ENCODE results near the gene CRIM1.

The CRIM1 gene

DNA sequence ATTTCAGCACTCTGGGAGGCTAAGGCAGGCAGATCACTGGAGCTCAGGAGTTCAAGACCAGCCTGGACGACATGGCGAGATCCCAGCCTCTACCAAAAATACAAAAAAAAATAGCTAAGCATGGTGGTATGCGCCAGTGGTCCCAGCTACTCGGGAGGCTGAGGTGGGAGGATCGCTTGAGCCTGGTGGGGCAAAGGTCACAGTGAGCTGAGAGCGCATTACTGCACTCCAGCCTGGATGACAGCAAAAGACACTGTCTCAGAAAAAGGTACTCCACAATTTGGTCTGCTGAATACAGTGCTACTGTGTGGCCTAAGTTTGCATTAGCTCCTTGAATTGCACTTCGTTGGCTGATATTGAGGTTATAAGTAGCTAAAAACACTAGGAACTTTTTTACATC lies 144.5 kb downstream of the CRIM1 start:
- TF ChIP-seq, protein P1, sequence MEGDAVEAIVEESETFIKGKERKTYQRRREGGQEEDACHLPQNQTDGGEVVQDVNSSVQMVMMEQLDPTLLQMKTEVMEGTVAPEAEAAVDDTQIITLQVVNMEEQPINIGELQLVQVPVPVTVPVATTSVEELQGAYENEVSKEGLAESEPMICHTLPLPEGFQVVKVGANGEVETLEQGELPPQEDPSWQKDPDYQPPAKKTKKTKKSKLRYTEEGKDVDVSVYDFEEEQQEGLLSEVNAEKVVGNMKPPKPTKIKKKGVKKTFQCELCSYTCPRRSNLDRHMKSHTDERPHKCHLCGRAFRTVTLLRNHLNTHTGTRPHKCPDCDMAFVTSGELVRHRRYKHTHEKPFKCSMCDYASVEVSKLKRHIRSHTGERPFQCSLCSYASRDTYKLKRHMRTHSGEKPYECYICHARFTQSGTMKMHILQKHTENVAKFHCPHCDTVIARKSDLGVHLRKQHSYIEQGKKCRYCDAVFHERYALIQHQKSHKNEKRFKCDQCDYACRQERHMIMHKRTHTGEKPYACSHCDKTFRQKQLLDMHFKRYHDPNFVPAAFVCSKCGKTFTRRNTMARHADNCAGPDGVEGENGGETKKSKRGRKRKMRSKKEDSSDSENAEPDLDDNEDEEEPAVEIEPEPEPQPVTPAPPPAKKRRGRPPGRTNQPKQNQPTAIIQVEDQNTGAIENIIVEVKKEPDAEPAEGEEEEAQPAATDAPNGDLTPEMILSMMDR (IDR thresholded peaks at IDR 0.05; ENCODE audit: low read depth, low read length, missing control alignments) = no peak
- no peak for DNase-seq
- in situ Hi-C loops (cut with HindIII; ENCODE audit: low pct_ligation_motif_present, low sequenced_read_pairs) = no loop called here

DNA sequence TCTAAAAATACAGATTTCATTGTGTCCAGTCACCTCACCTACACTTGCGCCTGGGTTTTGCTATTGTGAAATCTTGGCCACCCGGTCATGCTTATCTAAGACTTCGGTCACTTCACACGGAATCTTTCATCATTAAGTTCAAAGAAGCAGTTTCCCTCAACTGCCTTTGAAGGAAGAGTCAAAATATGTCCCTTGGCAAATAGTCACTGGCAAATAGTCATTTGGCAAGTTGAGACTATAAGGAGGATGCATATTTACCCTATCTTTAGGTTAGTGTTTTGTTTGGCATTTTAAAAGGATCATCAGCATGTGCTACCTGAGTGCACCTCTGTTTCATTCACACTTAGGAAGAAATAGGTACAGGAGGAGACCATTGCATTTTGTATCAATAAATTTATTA lies 146.5 kb downstream of the CRIM1 start:
- TF ChIP-seq, protein P1 (IDR thresholded peaks at IDR 0.05; ENCODE audit: low read depth, low read length, missing control alignments) = no peak

More for the DNA sequence above, 144.5 kb downstream of the CRIM1 start:
- Histone ChIP-seq H3K27ac (no peak overlapping the region), H3K4me3 (ENCODE audit: low read depth, low read length) (no peak overlapping the region), H3K36me3 (replicated peaks) (peaks cover 40% of the 10 kb centered on the region), H3K27me3 (replicated peaks) (no peaks in the 10 kb centered on the region)

DNA sequence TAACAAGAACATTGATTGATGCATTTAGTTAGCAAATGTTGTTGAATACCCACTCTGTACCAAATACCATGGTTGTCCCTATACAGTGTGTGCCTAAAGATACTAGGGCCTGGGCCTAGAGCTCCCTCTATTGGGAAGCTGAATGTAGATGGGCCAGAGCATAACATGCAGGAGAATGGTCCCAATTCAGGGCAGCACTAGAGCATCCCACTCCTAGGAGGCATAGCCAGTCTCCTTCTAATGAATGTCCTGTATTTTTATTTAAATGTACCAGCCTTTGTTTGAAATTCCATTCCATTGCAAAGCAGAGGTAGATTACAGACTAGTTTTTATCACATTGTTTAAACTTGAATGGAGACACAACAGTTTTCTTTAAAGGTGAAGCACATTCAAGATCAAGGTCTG lies 151.8 kb downstream of the CRIM1 start:
- peak; percentile 75 for DNase-seq
- Histone ChIP-seq H3K36me3 (replicated peaks) (peaks cover 42% of the 10 kb centered on the region), H3K27ac (no peak overlapping the region), H3K27me3 (replicated peaks) (no peaks in the 10 kb centered on the region), H3K4me3 (ENCODE audit: low read depth, low read length) (no peak overlapping the region)
- TF ChIP-seq, protein P1 (IDR thresholded peaks at IDR 0.05; ENCODE audit: low read depth, low read length, missing control alignments) = peak; percentile 96
- in situ Hi-C loops (cut with HindIII; ENCODE audit: low pct_ligation_motif_present, low sequenced_read_pairs) = no loop called here

More for the DNA sequence above, 146.5 kb downstream of the CRIM1 start:
- H3K36me3 ChIP-seq (replicated peaks) = peaks cover 47% of the 10 kb centered on the region
- DNase-seq = no peak
- no peak overlapping the region for H3K27ac ChIP-seq
- no peaks in the 10 kb centered on the region for H3K27me3 ChIP-seq (replicated peaks)
- in situ Hi-C loops (cut with HindIII; ENCODE audit: low pct_ligation_motif_present, low sequenced_read_pairs) = no loop called here
- no peak overlapping the region for H3K4me3 ChIP-seq (ENCODE audit: low read depth, low read length)

DNA sequence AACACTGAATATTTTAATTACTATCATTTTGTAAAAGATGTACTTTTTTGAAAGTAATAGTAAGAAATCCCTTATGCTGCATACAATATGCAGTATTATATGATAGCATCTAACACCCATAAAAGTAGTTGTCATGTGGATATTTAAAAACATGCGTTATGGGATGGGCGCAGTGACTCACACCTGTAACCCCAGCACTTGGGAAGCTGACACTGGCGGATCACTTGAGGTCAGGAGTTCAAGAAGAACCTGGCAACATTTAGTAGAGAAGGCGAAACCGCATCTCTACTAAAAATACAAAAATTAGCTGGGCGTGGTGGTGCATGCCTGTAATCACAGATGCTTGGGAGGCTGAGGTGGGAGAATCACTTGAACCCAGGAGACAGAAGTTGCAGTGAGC lies 153.5 kb downstream of the CRIM1 start:
- in situ Hi-C loops (cut with HindIII; ENCODE audit: low pct_ligation_motif_present, low sequenced_read_pairs) = no loop called here
- no peak overlapping the region for H3K27ac ChIP-seq
- H3K4me3 ChIP-seq (ENCODE audit: low read depth, low read length) = no peak overlapping the region
- no peaks in the 10 kb centered on the region for H3K27me3 ChIP-seq (replicated peaks)
- peaks cover 51% of the 10 kb centered on the region for H3K36me3 ChIP-seq (replicated peaks)
- TF ChIP-seq, protein P1 (IDR thresholded peaks at IDR 0.05; ENCODE audit: low read depth, low read length, missing control alignments) = no peak
- DNase-seq = no peak

DNA sequence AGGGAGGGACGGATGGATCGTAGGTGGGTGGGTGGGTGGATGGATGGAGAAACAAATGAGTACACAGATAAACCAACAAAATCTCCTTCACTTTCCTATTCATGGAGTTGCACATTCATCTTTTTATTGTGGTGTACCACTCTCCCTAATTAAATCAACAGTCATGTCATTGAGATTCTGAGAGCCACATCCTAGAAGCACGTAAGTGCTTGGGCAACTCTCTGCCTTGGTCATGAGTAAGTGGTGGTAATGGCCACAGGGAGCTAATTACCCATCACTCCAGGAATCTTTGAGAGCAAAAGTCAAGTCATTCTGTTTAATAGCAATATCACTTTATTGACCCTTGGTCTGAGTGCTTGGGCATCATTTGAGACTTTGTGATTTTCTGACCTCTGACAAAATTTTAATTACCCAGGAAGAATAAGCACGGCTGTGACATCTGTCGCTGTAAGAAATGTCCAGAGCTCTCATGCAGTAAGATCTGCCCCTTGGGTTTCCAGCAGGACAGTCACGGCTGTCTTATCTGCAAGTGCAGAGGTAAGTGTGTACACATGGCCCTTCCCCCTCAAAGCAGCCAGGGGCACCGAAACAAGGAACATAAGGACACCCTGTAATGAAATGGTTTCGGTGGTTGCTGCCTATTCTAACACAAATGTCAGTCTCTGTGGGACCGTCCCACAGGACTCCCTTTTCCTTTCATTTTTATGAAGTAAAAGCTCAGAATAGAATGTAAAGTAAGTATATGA lies 156.5 kb downstream of the CRIM1 start:
- Histone ChIP-seq H3K27ac (no peak overlapping the region), H3K27me3 (replicated peaks) (no peaks in the 10 kb centered on the region), H3K4me3 (ENCODE audit: low read depth, low read length) (no peak overlapping the region), H3K36me3 (replicated peaks) (peaks cover 62% of the 10 kb centered on the region)
- TF ChIP-seq, protein P1 (IDR thresholded peaks at IDR 0.05; ENCODE audit: low read depth, low read length, missing control alignments) = no peak
- no peak for DNase-seq
- in situ Hi-C loops (cut with HindIII; ENCODE audit: low pct_ligation_motif_present, low sequenced_read_pairs) = no loop called here

DNA sequence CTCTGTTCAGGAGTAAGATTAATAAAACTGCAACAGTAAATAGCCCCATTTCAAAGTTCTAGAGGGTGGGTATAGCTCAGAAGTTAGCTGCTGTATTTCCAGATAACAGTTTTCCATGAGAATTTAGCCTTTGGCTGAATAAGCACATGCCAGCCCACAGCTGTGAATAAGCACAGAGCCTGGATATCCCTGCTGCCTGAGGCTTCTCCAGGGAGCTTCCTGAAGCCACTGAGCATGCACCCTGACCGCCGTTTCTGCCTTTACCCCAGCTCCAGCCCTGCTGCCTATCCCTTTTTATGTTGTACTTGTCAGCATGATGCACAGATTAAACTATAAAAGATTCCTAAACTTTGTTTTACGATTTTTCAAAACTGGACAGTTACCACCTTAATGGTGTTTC lies 157.1 kb downstream of the CRIM1 start:
- in situ Hi-C loops (cut with HindIII; ENCODE audit: low pct_ligation_motif_present, low sequenced_read_pairs) = no loop called here
- no peak overlapping the region for H3K4me3 ChIP-seq (ENCODE audit: low read depth, low read length)
- peaks cover 68% of the 10 kb centered on the region for H3K36me3 ChIP-seq (replicated peaks)
- TF ChIP-seq, protein P1 (IDR thresholded peaks at IDR 0.05; ENCODE audit: low read depth, low read length, missing control alignments) = no peak
- DNase-seq = no peak
- no peak overlapping the region for H3K27ac ChIP-seq
- H3K27me3 ChIP-seq (replicated peaks) = no peaks in the 10 kb centered on the region
